T-helper 1 cell treated with Interleukin-12 subunit alpha and Interleukin-12 subunit beta and Interleukin-4 antibody, amounts not matched to agents 30 ng/mL and 1 ng/mL, for 36 hours (primary cell): ENCODE measurements around the gene KSR1. TPM values are rescaled to one million over a fixed set of nuclear protein-coding genes. Genes with fewer than 3 reads are reported as not detected.

ENCODE experiments used
- intact Hi-C: fragments of 100-400 bp; cut with micrococcal nuclease; formaldehyde crosslinking; loops from one replicate; pipeline ENCODE4 v1.15.1; 2024
- total RNA-seq: library from RNA; stranded (reverse); gene quantifications from 2 replicates; pipeline ENCODE4 v1.2.3, GENCODE V29; 2022

The KSR1 gene
- total RNA-seq, 1 donor from 2014 or later: 134 TPM

DNA sequence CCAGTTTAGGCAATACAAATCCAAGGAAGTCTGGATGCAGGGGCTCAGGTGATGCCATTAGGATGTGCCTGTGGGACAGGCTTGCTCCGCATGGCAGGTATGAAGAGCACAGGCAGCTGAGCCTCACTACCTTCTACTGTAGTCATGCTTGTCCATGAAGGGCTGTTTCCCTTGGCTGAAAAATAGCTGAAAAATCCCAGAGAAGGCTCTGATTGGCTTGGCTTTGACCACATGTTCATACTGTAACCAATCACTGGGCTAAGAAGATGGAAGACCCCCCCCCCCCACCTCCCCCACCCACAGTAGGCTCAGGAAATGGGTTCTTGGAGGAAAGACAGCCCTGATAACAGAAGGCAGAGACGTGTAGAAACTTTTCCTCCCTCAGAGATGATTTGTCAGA is 108.2 kb downstream of the KSR1 start:
- intact Hi-C loops: loop anchor here (2.0 kb wide), 1 partner anchor 14 kb away; no protein-coding TSS in a partner anchor

GRCh38 chr17:27565874-27566670 is 109.8 kb downstream of the KSR1 start:
- intact Hi-C loops: loop anchor here (2.0 to 5.0 kb wide), 2 partner anchors 13 to 36 kb away; no protein-coding TSS in a partner anchor

- intact Hi-C loops: loop anchor here (5.0 kb wide), 1 partner anchor 35 kb away; no protein-coding TSS in a partner anchor
These were observed 110.7 kb downstream of the KSR1 start for GRCh38 chr17:27566671-27567562.

- intact Hi-C loops: loop anchor here (5.0 kb wide), 1 partner anchor 35 kb away; no protein-coding TSS in a partner anchor
These were observed 111.3 kb downstream of the KSR1 start for GRCh38 chr17:27567563-27567859.

DNA sequence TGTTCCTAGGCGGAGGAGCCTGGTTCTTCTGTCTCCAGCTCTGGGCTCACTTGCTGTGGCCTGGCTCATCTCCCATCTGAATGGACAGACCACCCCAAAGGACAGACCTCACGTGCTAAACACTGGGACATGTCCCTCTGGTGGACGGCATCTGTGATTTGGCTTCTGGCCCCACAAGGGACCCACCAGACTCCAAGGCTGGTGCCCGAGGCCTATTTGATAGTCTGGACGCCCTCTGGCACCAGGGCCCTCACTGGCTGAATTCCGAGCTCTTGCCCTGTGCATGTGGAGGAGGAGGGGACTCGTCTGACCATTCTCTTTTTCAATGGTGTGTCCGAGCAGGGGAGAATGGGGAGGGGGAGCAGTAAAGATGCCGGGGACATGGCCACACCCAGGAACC is 112.0 kb downstream of the KSR1 start:
- intact Hi-C loops: loop anchor here (5.0 kb wide), 1 partner anchor 34 kb away; no protein-coding TSS in a partner anchor

- intact Hi-C loops: loop anchor here (5.0 kb wide), 1 partner anchor 33 kb away; no protein-coding TSS in a partner anchor
These were observed 112.6 kb downstream of the KSR1 start for GRCh38 chr17:27568811-27569210.

DNA sequence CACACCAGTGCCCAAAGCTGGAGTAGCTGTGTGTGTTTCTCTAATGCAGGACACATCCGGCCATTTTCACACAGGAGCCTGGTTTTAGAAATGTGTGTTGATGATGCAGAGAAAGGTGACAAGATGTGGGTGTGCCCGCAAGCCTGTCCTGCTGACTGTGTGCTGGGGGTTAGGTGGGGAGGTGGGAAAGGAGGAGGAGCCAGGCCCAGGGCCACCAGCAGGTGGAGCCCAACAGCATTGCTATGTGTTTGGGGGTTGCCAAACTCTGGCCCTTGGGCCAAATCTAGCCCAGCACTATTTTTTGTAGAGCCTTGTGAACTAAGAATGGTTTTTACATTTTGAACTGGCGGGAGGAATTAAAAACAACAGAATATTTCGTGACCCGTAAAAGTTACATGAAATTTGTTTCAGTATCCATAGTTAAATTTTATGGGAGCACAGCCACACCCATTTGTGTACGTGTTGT is 113.0 kb downstream of the KSR1 start:
- intact Hi-C loops: loop anchor here (5.0 kb wide), 1 partner anchor 33 kb away; no protein-coding TSS in a partner anchor

GRCh38 chr17:27569884-27570577 is 113.8 kb downstream of the KSR1 start:
- intact Hi-C loops: loop anchor here (5.0 to 10.0 kb wide), 2 partner anchors 32 to 45 kb away; no protein-coding TSS in a partner anchor

DNA sequence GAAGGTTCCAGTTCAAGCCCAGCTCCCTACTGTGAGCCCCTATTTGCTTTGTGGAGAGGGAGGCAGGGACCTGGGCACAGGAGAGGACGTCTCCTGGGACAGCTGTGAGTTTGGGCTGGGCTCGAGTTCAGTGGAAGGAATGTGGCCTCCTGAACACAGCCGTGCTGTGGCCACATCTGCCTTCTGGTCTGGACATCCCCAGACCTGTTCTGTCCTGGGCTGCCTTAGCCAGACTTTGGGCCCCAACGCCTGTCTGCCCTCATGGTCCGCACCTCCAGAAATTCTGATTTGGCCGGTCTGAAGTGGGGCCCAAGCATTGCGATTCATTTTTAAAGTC is 114.3 kb downstream of the KSR1 start:
- intact Hi-C loops: loop anchor here (10.0 kb wide), 1 partner anchor 46 kb away; no protein-coding TSS in a partner anchor

- intact Hi-C loops: loop anchor here (10.0 kb wide), 1 partner anchor 47 kb away; no protein-coding TSS in a partner anchor
These were observed 115.5 kb downstream of the KSR1 start for GRCh38 chr17:27571563-27572352.

DNA sequence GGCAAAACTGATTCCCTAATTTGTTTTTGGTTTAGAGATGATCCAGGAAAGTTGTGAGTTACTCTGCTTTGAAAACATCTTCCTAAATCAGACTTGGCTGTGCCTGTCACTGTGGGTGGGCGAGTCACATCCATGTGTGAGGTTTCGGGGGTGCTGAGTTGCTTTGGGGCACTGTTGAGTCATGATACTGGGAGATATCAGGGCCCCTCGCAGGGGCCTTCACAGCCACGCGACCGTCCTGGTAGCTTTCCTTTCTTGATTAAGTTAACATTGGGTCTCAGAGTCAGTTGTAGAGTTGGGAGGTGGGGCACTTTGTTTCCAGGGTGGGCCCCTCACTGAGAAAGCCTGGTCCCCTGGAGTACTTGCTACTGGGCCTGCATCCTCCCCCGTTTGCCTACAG is 116.4 kb downstream of the KSR1 start:
- intact Hi-C loops: loop anchor here (10.0 kb wide), 1 partner anchor 48 kb away; no protein-coding TSS in a partner anchor

DNA sequence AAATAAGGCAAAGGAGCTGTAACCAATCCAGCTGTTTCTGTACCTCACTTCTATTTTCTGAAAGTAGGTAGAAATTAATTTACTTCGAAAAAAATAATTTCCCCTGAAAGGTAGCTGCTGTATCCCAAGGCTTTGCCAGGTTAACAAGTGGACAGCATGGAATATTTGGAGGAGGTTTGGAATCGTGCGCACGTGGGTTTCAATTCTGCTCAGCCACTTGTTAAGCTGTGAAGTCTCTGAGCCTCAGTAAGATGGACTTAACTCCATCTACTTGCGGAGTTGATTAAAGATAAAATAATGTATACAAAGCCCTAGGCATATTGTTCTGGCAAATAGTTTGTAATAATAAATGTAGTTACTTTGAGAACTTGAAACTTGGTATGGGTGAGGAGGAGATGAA is 117.3 kb downstream of the KSR1 start:
- intact Hi-C loops: loop anchor here (10.0 kb wide), 1 partner anchor 49 kb away; no protein-coding TSS in a partner anchor

DNA sequence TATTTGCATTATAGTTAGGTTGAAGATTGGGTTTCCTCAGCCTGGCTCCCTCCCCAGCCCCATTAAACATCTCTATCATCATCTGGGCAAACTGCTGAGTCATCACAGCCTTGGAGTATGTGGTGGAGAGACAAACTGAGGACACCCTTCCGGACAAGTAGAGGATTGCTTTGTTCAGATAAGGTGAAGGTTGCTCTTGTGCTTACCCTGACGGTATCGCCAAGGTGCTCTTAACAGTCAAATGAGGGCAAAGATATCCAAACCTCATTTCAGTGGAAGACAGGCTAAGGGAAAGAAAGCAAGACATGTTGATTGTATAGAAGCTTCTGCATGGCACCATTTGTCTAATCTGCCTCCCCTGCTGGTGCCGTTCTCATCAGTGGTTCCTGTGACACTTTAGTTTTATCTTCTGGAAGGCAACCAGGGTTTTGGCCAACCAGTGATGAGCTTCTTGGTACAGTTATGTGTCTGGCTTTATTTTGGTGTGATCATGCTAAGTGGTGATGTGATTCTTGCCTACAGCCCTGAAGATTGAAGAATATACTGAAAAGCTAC is 117.8 kb downstream of the KSR1 start:
- intact Hi-C loops: loop anchor here (2.0 to 10.0 kb wide), 2 partner anchors 27 to 49 kb away; no protein-coding TSS in a partner anchor

- intact Hi-C loops: loop anchor here (2.0 to 10.0 kb wide), 2 partner anchors 29 to 51 kb away; no protein-coding TSS in a partner anchor
These were observed 119.1 kb downstream of the KSR1 start for GRCh38 chr17:27575096-27575911.

DNA sequence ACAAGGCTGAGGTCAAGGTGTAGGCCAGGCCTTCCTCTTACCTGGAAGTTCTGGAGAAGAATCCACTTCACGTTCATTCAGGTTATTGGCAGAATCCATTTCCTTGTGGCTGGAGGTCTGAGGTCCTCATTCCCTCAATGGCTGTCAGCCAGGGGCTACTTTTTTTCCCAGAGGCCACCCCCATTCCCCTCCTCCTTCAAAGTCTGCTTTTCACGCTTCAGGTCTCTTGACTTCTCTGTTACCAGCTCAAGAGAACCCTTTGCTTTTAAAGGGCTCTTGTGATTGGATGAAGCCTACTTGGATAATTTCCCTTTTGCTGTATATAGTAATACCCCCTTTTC is 119.6 kb downstream of the KSR1 start:
- intact Hi-C loops: loop anchor here (2.0 to 10.0 kb wide), 2 partner anchors 29 to 51 kb away; no protein-coding TSS in a partner anchor

DNA sequence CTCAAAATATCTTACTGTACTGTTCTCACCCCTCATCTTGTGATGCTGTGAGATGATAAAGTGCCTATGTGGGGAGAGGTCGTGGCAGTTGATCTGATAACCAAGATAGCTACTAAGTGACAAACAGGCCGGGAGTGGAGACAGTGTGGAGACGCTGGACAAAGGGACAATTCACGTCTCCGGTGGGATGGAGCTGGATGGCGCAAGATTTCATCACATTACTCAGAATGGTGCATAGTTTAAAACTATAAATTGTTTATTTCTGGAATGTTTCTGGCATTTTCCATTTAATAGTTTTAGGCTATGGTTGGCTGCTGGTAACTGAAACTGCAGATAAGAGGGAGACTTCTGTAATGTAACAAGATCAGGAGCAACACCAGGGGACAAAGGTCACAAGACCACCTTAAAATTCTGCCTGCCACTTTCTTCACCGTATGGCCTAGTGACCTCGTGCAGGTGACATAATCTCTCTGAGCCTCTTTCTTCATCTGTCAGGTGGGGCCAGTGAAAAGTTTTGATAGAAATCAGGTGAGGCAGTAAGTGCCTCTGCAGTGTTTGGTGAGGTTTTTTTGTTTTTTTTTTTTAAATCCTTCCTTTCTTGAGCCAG is 120.3 kb downstream of the KSR1 start:
- intact Hi-C loops: loop anchor here (10.0 kb wide), 1 partner anchor 52 kb away; no protein-coding TSS in a partner anchor

DNA sequence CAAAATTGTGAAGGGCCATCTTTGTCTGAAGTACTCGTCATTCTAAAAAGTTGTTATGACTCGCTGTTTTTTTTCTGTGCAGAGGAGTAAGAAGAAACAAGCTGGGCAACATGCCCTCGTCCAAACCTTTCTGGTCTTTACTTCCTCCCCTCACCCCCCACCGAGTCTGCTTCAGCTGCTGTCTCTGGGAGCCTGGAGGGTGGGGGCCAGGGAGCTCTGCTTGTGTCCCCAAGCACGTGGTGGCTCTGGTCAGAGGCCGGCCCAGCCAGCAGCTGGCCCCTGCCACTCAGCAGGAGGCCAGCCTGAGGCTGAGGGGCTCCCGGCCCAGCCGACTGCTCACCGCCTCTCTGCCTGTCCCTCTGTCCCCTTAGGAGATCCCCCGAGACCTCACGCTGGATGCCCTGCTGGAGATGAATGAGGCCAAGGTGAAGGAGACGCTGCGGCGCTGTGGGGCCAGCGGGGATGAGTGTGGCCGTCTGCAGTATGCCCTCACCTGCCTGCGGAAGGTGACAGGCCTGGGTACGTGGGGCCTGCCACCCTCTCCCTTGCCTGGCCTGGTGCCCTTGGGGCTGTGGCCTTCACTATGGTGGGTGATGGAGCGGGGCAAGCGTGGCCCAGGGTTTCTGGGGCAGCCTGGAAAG is 121.0 kb downstream of the KSR1 start:
- intact Hi-C loops: loop anchor here (10.0 kb wide), 1 partner anchor 52 kb away; no protein-coding TSS in a partner anchor
